Measurements from ENCODE around the gene ATP2B2.

DNA sequence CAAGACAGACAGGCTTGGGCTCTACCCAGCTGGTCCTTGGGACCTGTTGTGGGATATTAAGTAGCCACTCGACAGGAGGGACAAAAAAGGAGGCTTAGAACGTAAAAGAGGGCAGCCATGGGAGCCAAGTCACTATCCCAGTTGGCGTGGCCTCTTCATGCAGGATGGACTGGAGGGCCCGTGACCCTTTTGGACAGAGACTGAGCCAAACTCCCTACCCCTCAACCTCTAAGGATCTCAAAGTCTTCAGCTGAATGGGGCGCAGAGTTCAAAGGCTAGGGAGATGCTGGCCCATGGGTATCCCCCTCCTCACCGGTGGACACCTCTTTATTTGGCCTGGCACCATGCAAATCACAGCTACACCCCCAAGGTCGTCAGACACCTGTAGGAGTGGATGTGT is 126.6 kb downstream of the ATP2B2 start:
- TF ChIP-seq HDAC2 (IDR thresholded peaks at IDR 0.05) (no peak), EHMT2 (IDR thresholded peaks at IDR 0.05; ENCODE audit: low read depth) (no peak), TP53 (CRISPR knock-in tag; IDR thresholded peaks at IDR 0.05) (no peak), RAD21 (conservative IDR thresholded peaks at IDR 0.05 in 1 of 2, IDR thresholded peaks at IDR 0.05 in 1 of 2) (no peak), POLR2A (IDR thresholded peaks at IDR 0.05; ENCODE audit: low read length) (no peak), RCOR1 (IDR thresholded peaks at IDR 0.05; ENCODE audit: low read depth, low read length) (no peak)
- TF ChIP-seq, protein P1, sequence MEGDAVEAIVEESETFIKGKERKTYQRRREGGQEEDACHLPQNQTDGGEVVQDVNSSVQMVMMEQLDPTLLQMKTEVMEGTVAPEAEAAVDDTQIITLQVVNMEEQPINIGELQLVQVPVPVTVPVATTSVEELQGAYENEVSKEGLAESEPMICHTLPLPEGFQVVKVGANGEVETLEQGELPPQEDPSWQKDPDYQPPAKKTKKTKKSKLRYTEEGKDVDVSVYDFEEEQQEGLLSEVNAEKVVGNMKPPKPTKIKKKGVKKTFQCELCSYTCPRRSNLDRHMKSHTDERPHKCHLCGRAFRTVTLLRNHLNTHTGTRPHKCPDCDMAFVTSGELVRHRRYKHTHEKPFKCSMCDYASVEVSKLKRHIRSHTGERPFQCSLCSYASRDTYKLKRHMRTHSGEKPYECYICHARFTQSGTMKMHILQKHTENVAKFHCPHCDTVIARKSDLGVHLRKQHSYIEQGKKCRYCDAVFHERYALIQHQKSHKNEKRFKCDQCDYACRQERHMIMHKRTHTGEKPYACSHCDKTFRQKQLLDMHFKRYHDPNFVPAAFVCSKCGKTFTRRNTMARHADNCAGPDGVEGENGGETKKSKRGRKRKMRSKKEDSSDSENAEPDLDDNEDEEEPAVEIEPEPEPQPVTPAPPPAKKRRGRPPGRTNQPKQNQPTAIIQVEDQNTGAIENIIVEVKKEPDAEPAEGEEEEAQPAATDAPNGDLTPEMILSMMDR (IDR thresholded peaks at IDR 0.05) = no peak
- TF ChIP-seq, protein P2, sequence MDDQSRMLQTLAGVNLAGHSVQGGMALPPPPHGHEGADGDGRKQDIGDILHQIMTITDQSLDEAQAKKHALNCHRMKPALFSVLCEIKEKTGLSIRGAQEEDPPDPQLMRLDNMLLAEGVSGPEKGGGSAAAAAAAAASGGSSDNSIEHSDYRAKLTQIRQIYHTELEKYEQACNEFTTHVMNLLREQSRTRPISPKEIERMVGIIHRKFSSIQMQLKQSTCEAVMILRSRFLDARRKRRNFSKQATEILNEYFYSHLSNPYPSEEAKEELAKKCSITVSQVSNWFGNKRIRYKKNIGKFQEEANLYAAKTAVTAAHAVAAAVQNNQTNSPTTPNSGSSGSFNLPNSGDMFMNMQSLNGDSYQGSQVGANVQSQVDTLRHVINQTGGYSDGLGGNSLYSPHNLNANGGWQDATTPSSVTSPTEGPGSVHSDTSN (IDR thresholded peaks at IDR 0.05) = no peak
